ENCODE data around the gene KISS1R. TPM values are rescaled to one million over a fixed set of nuclear protein-coding genes. Genes with fewer than 3 reads are reported as not detected.

Gene KISS1R
- total RNA-seq, 1 donor = not detected

DNA sequence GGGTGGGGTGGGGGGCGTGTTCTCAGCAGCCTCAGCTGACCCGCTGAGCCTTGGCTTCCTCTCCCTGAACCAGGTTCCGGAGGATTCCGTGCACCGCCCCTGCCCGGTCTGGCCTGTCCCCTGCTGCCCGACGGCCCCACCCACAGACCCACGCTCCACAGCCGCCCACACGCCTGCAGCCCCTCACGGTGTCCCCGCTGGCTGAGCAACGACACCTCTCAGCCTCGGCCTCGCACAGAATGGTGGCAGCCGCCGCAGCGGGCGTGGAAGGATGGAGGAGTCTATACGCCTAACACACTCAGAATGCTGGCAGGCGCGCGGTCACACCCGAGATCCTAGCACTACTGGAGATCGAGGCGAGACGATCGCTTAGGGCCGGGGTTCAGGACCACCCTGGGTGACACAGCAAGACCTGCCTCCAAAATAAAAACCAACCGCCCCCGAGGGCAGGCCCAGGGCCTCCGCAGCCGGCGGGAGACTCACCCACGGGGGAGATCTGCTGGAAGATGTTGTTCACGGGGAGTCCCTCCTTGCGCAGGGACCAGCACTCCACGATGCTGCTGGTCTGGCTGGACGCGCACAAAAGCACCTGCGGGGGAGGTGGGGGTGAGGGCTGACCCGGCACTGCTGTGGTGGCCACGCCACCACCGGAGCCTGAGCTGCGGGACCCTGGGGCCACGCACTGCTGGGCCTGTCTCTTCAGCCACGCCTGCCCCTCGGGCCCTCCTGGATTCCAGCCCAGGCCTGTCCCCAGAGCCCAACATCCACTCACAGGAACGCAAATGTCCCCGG, 32.5 kb upstream of the KISS1R start:
- no peak overlapping the region for H3K4me3 ChIP-seq (ENCODE audit: low read depth, low read length)
- DNase-seq (ENCODE audit: low read depth) = no peak
- TF ChIP-seq, protein P1, sequence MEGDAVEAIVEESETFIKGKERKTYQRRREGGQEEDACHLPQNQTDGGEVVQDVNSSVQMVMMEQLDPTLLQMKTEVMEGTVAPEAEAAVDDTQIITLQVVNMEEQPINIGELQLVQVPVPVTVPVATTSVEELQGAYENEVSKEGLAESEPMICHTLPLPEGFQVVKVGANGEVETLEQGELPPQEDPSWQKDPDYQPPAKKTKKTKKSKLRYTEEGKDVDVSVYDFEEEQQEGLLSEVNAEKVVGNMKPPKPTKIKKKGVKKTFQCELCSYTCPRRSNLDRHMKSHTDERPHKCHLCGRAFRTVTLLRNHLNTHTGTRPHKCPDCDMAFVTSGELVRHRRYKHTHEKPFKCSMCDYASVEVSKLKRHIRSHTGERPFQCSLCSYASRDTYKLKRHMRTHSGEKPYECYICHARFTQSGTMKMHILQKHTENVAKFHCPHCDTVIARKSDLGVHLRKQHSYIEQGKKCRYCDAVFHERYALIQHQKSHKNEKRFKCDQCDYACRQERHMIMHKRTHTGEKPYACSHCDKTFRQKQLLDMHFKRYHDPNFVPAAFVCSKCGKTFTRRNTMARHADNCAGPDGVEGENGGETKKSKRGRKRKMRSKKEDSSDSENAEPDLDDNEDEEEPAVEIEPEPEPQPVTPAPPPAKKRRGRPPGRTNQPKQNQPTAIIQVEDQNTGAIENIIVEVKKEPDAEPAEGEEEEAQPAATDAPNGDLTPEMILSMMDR (IDR thresholded peaks at IDR 0.05; ENCODE audit: insufficient read depth, low read length) = no peak

DNA sequence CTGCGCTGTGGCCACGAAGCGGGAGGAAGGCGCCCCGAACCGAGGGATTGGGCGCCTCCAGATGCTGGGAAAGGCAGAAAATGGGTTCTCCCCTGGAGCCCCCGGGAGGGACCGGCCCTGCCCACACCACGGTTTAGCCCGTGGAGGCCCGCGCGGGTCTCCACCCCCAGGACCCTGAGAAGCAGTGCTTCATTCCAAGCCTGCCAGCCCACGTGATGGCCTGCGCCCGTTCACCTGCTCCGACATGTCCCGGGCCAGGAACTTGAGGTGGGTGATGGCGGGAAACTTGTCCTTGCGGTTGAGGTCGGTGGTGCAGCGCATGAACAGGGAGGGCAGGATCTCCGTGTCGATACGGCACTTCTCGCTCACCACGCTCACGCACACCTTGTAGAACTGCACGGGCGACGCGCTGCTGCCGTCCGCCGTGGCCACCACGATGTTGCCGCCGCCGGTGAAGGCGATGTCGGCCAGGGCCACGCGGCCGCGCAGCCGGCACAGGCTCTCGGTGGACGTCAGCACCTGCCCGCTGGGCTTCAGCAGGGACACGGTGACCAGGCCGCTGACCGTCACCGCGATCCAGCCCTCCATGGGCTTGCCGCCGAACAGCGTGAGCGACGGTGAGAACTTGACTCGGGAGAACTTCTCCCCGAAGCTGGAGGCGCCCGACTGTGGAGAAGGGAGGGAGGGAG, 31.5 kb upstream of the KISS1R start:
- no peak for DNase-seq (ENCODE audit: low read depth)
- no peak overlapping the region for H3K4me3 ChIP-seq (ENCODE audit: low read depth, low read length)
- TF ChIP-seq, protein P1 (IDR thresholded peaks at IDR 0.05; ENCODE audit: insufficient read depth, low read length) = no peak

DNA sequence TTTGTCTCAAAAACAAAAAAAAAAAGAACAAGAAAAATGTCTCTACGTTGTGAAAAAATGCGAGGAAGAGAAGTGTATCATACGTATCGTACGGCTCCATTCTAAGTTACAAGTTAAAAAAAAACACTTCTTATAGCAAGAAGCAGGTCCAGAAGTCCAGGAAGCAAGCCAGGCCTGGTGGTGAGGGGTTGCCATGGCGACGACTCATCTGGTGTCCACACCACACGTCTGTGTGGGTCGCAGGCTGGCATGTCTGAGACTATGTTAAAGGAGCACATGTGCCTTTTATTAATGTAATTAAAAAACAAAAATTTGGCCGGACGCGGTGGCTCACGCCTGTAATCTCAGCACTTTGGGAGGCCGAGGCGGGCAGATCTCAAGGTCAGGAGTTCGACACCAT, 30.1 kb upstream of the KISS1R start:
- no peak overlapping the region for H3K4me3 ChIP-seq (ENCODE audit: low read depth, low read length)
- DNase-seq (ENCODE audit: low read depth) = no peak
- TF ChIP-seq, protein P1 (IDR thresholded peaks at IDR 0.05; ENCODE audit: insufficient read depth, low read length) = peak; percentile 7

DNA sequence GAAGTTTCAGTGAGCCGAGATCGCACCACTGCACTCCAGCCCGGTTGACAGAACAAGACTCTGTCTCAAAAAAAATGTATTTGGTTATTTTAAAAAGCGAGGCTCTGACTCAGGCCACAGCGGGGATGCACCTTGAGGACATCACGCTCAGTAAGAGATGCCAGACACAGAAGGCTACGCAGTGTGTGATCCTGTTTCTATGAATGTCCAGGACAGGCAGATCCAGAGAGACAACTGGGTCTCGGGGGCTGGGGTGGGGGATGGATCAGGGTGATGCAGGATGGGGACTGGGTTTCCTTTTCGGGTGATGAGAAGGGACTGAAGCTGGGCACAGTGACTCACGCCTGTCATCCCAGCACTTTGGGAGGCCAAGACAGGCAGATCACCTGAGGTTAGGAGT, 29.5 kb upstream of the KISS1R start:
- TF ChIP-seq, protein P1 (IDR thresholded peaks at IDR 0.05; ENCODE audit: insufficient read depth, low read length) = no peak
- no peak overlapping the region for H3K4me3 ChIP-seq (ENCODE audit: low read depth, low read length)
- DNase-seq (ENCODE audit: low read depth) = no peak

DNA sequence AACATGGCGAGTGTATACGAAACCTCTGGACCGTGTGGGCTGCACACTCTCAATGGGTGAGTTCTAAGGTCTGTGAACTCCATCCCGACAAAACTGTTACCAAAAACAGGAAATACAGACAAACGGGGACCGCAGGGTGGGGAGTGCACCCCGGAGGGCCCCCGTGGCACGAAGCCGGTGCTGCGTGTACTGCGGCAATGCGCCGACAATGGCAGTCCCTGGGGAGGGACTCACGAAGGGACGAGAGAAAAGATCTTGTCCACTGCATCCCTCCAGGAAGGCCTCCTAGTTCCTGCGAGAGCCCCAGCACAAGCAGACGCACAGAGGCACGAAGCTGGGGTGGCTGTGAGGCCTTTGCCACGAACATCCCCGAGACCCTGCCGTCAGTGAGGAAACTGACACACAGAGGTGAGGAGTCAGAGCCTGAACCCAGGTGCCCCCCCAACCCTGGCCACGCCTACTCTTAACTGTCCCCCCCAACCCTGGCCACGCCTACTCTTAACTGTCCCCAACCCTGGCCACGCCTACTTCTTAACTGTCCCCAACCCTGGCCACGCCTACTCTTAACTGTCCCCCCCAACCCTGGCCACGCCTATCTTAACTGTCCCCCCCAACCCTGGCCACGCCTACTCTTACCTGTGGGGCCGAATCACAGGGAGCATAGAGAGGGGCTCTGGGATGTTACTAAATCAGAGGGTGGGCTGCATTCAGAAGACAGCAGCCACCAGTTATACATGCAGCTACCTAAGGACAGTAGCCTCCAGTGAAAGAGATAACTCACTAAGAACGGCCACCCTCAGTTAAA, 28.4 kb upstream of the KISS1R start:
- no peak for DNase-seq (ENCODE audit: low read depth)
- H3K4me3 ChIP-seq (ENCODE audit: low read depth, low read length) = no peak overlapping the region
- TF ChIP-seq, protein P1 (IDR thresholded peaks at IDR 0.05; ENCODE audit: insufficient read depth, low read length) = no peak

DNA sequence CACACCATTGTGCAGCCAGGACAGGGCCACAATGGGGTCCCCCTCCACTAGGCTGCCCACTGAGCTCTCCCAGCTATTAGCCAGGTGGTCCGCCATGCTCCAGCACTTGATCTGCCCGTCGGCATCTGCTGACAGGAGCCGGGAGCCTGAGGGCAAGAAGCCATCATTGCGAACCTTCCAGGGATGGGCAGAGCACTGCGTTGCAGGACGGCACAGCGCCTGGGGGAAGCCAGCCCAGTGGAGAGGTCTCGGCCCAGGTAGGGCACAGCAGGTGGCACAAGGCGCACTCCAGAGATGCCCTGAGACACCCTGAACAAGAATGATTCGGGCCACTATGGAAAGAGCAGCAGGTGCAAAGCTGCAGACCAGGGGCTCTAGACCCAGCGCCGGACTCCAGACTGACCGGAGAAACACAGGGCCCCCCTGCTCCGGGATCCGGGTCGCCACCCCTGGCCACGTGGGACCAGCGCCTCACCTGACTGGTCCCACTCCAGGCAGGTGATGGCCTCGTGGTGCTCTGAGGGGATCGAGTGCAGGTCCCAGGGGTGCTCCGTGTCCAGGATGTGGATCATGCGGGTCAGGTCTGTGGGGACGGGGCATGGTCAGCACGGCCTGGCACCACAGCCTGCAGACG, 27.4 kb upstream of the KISS1R start:
- TF ChIP-seq, protein P1 (IDR thresholded peaks at IDR 0.05; ENCODE audit: insufficient read depth, low read length) = no peak
- no peak overlapping the region for H3K4me3 ChIP-seq (ENCODE audit: low read depth, low read length)
- DNase-seq (ENCODE audit: low read depth) = no peak

Data from fibroblast of the aortic adventitia (primary cell).